ENCODE measurements around the gene RAB11B.
"Not testable (repeated sequence)": the region's sequence is repeated elsewhere in the genome, so short reads cannot be mapped to it uniquely, and the experiment has no call there.

RAB11B gene

DNA sequence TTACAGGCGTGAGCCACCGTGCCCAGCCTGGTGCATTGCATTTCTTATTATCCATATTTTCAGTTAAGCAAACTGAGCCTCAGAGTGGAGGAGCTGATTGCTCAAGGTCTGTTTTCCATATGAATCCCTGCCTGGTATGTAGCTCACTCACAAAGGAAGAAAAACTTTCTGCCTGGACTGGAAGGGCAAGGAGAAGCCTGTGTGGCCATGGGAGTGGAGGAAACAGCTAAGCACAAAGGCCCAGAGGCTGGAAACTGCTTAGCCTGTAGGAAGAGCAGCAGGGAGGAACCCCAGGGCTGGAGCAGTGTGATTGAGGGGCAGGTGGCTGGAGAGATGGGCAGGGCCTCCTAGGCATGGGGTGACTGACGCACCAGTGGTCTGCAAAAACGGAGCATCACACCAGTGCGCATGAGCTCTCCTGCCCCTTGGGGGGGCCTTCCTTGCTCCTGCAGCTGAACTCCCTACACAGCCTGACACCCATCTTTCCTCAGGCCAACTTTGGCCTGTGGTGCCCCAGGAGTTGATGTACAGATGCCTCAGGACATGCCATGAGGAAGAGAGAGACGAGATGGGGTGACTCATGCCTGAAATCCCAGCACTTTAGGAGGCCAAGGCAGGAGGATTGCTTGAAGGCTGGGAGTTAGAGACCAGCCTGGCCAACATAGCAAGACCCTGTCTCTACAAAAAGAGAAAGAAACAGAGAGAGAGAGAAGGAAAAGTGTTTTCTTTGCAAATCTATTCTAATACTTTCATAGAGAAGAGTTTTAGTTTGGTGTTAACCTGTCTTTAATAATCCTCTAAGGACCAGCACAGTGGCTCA lies 51.8 kb downstream of the RAB11B start:
- no peak for DNase-seq

DNA sequence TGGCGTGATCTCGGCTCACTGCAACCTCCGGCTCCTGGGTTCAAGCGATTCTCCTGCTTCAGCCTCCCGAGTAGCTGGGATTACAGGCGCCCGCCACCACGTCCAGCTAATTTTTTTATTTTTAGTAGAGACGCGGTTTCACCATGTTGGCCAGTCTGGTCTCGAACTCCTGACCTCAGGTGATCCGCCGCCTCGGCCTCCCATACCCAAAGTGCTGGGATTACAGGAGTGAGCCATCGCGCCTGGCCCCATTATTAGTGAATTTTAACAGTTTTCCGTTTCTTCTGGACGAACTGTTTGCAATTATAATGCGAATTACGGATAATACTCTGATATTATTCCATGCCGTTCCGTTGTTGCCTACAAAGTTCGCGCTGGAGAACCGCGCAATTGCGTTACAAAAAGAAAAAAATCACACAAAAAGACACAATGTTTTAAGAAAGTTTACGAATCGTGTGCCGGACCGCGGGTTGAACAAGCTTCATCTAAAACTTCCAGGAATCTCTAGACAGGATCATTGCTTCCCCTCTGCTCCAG lies 54.0 kb downstream of the RAB11B start:
- not testable (repeated sequence) for DNase-seq

DNA sequence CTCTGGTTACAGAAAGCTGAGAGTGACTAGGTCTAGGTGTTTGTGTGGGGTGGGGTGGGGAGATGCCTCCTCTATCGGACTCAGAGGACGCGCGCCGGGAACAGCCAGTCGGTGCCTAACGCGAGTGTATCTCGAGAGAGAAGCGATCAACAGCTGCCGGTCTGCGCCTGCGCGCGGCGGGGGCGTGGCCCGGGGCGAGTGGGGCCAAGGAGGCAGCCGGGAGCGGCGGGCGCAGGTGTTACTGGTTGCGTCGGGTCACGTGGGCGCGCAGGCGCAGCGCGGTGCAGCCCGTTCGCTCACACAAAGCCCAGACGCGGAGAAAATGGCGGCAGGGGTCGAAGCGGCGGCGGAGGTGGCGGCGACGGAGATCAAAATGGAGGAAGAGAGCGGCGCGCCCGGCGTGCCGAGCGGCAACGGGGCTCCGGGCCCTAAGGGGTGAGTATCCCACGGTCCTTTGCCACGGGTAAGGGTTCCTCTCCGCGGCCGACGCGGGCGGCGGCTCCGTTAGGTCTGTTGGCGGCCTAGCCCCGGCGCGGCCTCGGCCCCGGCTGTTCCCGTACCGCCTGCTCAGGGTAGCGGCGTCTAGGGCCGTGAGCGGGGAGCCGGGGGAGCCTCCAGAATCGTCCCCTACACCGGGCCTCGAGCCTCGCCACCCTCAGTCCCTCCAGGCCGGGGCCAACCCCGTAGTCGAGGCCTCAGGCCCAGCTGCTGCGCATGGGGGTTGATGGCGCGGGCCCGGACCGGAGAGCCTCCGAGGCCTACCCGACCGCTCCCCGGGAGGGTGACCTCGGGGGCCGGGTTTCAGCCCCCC lies 54.7 kb downstream of the RAB11B start, which contains the start of gene HNRNPM:
Gene HNRNPM (plus strand): TSS at position 299 of the 811 bp plus-strand sequence. CDS start 24 bp downstream, at position 323.
- peak; percentile 100 for DNase-seq

DNA sequence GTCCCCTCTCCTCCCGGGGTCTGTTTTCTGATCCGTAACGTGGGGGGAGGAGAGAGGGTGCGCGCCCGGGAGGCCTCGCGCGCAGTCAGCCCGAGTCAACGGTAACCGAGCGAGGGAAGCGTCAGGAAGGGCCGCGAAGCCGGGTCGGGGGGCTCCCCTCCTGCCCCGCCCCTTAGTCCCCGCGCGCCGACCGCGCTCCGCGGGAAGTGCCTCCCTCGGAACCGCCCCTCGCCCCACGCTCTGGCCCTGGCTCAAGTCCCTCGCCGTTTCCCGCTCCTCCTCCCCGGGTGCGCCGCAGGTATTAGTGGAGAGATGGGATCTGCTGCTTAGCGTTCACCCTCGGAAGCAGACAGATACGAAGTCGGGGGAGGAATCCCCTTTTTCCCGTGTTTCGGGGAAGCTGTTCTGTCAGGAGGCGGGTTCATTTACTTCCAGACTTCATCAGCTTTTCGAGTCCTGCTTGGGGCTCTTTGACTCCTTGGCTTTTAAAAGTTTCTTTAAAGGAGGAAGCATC lies 55.4 kb downstream of the RAB11B start:
- peak; percentile 71 for DNase-seq

DNA sequence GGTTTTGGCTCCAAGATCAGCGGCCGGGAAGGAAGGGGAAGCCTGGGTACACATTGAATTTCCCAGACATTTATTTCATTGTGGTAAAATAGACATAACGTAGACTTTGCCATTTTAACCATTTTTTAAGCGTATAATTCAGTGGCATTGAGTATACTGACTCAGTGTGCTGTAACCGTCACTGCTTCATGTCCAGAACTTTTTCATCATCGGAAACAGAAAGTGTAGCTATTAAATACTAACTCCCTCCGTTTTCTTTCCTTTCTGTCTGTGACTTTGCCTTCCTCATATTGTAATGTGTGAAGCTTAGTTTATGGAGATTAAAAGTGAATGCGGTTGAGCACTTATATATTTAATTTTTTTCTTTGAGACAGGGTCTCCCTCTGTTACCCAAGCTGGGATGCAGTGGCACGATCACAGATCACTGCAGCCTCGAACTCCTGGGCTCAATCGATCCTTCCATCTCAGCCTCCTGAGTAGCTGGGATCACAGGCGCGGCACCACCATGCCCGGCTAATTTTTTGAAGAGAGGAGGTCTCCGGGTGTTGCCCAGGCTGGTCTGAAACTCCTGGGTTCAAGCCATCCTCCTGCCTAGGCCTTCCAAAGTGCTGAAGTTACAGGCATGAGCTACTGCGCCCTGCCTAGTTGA lies 56.0 kb downstream of the RAB11B start:
- no peak for DNase-seq

DNA sequence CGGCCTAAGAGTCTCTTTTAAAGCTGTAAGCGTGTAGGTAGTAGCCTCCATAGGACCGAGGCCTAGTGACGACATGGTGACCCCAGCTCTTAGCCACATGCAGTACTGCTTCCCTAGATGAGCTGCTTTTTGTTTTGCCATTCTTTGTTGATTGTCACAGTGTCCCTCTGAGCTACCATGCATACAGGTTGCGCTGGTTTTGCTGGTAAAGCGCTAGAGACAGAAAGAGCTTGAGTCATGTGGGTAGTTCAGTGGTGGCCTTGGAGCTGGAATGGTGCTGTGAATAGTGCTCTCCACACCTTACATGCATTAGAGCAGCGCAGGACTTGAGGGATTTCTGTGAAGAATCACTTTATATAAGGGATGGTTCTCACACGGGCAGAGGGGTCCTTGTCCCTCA lies 59.7 kb downstream of the RAB11B start:
- DNase-seq: no peak

DNA sequence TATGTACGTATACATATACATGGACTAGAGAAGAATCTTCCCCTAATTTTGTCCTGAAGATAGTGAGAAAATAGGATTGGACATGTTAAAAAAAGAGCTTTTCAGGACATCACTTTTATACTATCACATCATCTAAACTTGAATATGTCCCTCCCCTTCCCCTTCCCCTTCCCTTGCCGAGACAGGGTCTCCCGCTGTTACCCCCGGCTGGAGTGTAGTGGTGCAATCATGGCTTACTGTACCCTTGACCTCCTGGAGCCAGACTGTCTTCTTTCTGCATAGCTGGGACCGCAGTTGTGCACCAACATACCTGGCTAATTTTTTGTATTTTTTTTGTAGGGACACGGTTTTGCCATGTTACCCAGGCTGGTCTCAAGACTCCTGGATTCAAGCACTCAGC lies 61.2 kb downstream of the RAB11B start:
- no peak for DNase-seq

DNA sequence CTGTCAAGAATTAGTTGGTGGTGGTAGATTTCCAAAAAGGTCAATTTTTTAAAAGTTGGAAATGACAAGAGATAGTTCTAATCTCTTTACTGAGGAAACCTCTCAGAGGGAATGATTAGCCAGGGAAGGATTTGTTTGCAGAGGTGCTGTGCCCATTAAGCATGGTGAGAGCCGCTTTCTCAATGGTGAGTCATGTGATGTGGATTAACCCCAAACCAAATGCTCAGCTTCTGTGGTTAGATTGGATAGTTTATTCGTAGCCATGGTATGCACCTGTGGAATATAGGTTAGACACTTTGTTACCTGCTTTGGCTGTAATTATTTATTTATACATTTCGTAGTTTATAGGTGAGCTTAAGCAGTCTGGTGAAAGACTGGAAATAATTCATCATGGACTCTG lies 61.7 kb downstream of the RAB11B start:
- DNase-seq: no peak

DNA sequence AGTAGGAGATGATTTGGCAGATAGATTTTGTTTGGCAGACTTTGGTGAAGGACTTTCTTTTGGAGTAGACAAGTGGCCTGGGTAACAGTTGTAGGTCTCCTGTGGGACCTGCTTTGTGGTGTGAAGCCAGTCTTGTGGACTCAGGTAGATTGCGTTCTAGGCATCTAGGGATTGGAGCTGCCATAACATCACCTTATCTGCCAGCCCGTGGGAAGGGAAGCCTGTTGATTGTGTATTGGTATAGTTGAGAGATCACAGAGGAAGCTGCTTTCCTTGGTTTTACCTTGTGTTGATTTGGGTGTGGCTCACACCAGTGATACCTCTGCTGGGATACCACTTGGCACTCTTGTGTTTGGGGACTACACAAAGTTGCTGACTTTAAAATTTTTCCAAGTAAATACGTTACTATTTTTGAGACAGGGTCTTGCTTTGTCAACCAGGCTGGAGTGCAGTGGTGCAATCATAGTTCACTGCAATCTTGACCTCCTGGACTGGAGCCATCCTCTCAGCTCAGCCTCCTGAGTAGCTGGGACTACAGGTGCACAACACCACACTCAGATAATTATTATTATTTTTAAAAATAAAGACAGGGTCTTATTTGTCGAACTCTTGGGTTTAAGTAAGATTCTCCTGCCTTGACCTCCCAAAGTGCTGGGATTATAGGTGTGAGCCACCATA lies 62.4 kb downstream of the RAB11B start:
- DNase-seq: no peak

DNA sequence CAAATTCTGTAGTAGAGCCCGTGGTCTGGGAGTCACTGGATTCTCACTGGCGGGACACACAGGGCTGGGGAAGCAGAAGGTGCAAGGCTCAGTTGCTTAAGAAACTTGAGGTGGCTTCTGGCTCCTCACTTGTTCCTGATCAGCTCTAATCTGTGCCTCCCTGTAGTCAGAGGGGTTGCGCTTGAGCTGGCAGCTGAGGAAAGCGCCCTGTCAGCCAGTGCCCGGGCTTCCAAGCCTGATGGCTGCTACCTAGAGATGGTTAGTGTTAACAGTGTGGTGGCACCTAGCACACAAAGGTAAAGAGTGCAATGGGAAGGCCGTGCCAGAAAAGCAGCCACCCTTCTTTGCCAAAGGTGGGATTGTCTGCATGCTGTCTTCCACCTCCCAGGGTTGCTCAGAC lies 63.5 kb downstream of the RAB11B start:
- DNase-seq: no peak
